H9 (cell line): Measurements from ENCODE around the gene KRT8. TPM values are rescaled to one million over a fixed set of nuclear protein-coding genes. Genes with fewer than 3 reads are reported as not detected.

Experiments
- DNase-seq: peaks from one replicate; pipeline ENCODE4 v3.0.0-alpha.2; 2017
- H2AFZ ChIP-seq: one replicate; pipeline ENCODE4 v1.6.1; 2013; ENCODE audit warnings: mild to moderate bottlenecking, low read length, control low read depth, moderate library complexity
- H2AK5ac ChIP-seq: 2 replicates; pipeline ENCODE4 v1.6.1; 2013; ENCODE audit warnings: low read length, control low read depth, mixed read lengths; ENCODE audit not compliant: insufficient read length
- H2BK120ac ChIP-seq: one replicate; pipeline ENCODE4 v1.6.1; 2013; ENCODE audit warnings: low read depth, mild to moderate bottlenecking, low read length, control low read depth, inconsistent platforms; ENCODE audit not compliant: poor library complexity, severe bottlenecking
- H2BK12ac ChIP-seq: 2 replicates; pipeline ENCODE4 v1.6.1; 2013; ENCODE audit warnings: low read length, control low read depth, mixed read lengths, low read depth; ENCODE audit not compliant: insufficient read length
- H2BK15ac ChIP-seq: 2 replicates; pipeline ENCODE4 v1.6.1; 2013; ENCODE audit warnings: low read depth, low read length, control low read depth
- H2BK20ac ChIP-seq: one replicate; pipeline ENCODE4 v1.6.1; 2013; ENCODE audit warnings: low read depth, mild to moderate bottlenecking, low read length, control low read depth, inconsistent platforms; ENCODE audit not compliant: poor library complexity, severe bottlenecking
- H2BK5ac ChIP-seq: 2 replicates; pipeline ENCODE4 v1.6.1; 2013; ENCODE audit warnings: low read length, control low read depth, mixed read lengths; ENCODE audit not compliant: insufficient read length
- H3K14ac ChIP-seq: 2 replicates; pipeline ENCODE4 v1.6.1; 2013; ENCODE audit warnings: low read length, control low read depth; ENCODE audit not compliant: insufficient read depth
- H3K18ac ChIP-seq: 2 replicates; pipeline ENCODE4 v1.6.1; 2013; ENCODE audit warnings: low read depth, mild to moderate bottlenecking, mixed read lengths, low read length, control low read depth; ENCODE audit not compliant: insufficient read length
- H3K23ac ChIP-seq: 2 replicates; pipeline ENCODE4 v1.6.1; 2013; ENCODE audit warnings: low read length, control low read depth, mixed read lengths, low read depth; ENCODE audit not compliant: insufficient read length
- H3K23me2 ChIP-seq: 2 replicates; pipeline ENCODE4 v1.6.1; 2013; ENCODE audit warnings: low read depth, mild to moderate bottlenecking, mixed read lengths, low read length, control low read depth; ENCODE audit not compliant: insufficient read length, poor library complexity, severe bottlenecking
- H3K27ac ChIP-seq: 2 replicates; pipeline ENCODE4 v1.5.1; 2013; ENCODE audit warnings: low read length, control low read depth, mixed read lengths, low read depth; ENCODE audit not compliant: insufficient read length
- H3K27me3 ChIP-seq: 2 replicates; pipeline ENCODE4 v1.6.1; 2013; ENCODE audit warnings: low read length, control low read depth, inconsistent platforms; ENCODE audit not compliant: insufficient read depth
- H3K4ac ChIP-seq: 2 replicates; pipeline ENCODE4 v1.6.1; 2013; ENCODE audit warnings: low read depth, mild to moderate bottlenecking, control low read depth, inconsistent platforms, low read length, moderate library complexity
- H3K4me1 ChIP-seq: 2 replicates; pipeline ENCODE4 v1.6.1; 2013; ENCODE audit warnings: low read length, control low read depth, inconsistent platforms; ENCODE audit not compliant: insufficient read depth
- H3K4me2 ChIP-seq: 2 replicates; pipeline ENCODE4 v1.6.1; 2013; ENCODE audit warnings: low read length, control low read depth, mixed read lengths; ENCODE audit not compliant: insufficient read length, insufficient read depth
- H3K56ac ChIP-seq: 2 replicates; pipeline ENCODE4 v1.6.1; 2013; ENCODE audit warnings: low read depth, mild to moderate bottlenecking, mixed read lengths, low read length, control low read depth; ENCODE audit not compliant: insufficient read length
- H3K79me1 ChIP-seq: 2 replicates; pipeline ENCODE4 v1.6.1; 2013; ENCODE audit warnings: low read depth, mild to moderate bottlenecking, moderate library complexity, low read length, control low read depth, inconsistent platforms; ENCODE audit not compliant: insufficient read depth, poor library complexity, severe bottlenecking
- H3K79me2 ChIP-seq: 2 replicates; pipeline ENCODE4 v1.6.1; 2013; ENCODE audit warnings: low read length, control low read depth, inconsistent platforms; ENCODE audit not compliant: insufficient read depth
- H3K9ac ChIP-seq: 2 replicates; pipeline ENCODE4 v1.6.1; 2013; ENCODE audit warnings: low read length, control low read depth, mixed read lengths; ENCODE audit not compliant: insufficient read length; ENCODE audit errors: extremely low read depth
- H3K9me3 ChIP-seq: one replicate; pipeline ENCODE4 v1.6.1; 2013; ENCODE audit warnings: low read depth, low read length, inconsistent platforms; ENCODE audit not compliant: control insufficient read depth
- H3T11ph ChIP-seq: one replicate; pipeline ENCODE4 v1.6.1; 2013; ENCODE audit warnings: mild to moderate bottlenecking, low read length, control low read depth, inconsistent platforms
- H4K20me1 ChIP-seq: one replicate; pipeline ENCODE4 v1.6.1; 2013; ENCODE audit not compliant: control insufficient read depth, insufficient read length, insufficient read depth
- H4K5ac ChIP-seq: 2 replicates; pipeline ENCODE4 v1.6.1; 2013; ENCODE audit warnings: low read depth, mild to moderate bottlenecking, mixed read lengths, low read length, control low read depth; ENCODE audit not compliant: insufficient read length
- H4K8ac ChIP-seq: replicated peaks from 2 replicates; pipeline ENCODE4 v1.6.1; 2013; ENCODE audit warnings: low read length, control low read depth, mixed read lengths, low read depth; ENCODE audit not compliant: insufficient read length
- H4K91ac ChIP-seq: 2 replicates; pipeline ENCODE4 v1.6.1; 2013; ENCODE audit warnings: low read depth, mild to moderate bottlenecking, moderate library complexity, mixed read lengths, low read length, control low read depth; ENCODE audit not compliant: insufficient read length
- H3K27ac Mint-ChIP-seq, 3 experiments: 2 replicates in 2 of 3; 3 replicates in 1 of 3; pipeline ENCODE4 v1.8.0; 2020 to 2021; ENCODE audit warnings: mixed read lengths in 3 of 3, mild to moderate bottlenecking in 1 of 3, moderate library complexity in 1 of 3
- H3K27me3 Mint-ChIP-seq: 2 replicates; pipeline ENCODE4 v1.8.0; 2021; ENCODE audit warnings: low read depth, mild to moderate bottlenecking, moderate library complexity, mixed read lengths
- H3K36me3 Mint-ChIP-seq, 3 experiments: 2 replicates in 2 of 3; 3 replicates in 1 of 3; pipeline ENCODE4 v1.8.0; 2020 to 2021; ENCODE audit warnings: low read depth in 3 of 3, mixed read lengths in 3 of 3; ENCODE audit not compliant: insufficient read depth in 1 of 3
- H3K4me1 Mint-ChIP-seq, 2 experiments: 2 replicates each; pipeline ENCODE4 v1.8.0; 2020; ENCODE audit warnings: mixed read lengths in 2 of 2
- H3K4me3 Mint-ChIP-seq, 2 experiments: 2 replicates in 1 of 2; 3 replicates in 1 of 2; pipeline ENCODE4 v1.8.0; 2020 to 2021; ENCODE audit warnings: mild to moderate bottlenecking in 2 of 2, mixed read lengths in 2 of 2, moderate library complexity in 1 of 2
- H3K9me3 Mint-ChIP-seq, 2 experiments: 2 replicates in 1 of 2; 3 replicates in 1 of 2; pipeline ENCODE4 v1.8.0; 2020; ENCODE audit warnings: mild to moderate bottlenecking in 2 of 2, mixed read lengths in 2 of 2, moderate library complexity in 1 of 2
- CTCF ChIP-seq: fragments of 200-600 bp; sonication (generic); conservative IDR thresholded peaks from 3 replicates; pipeline ENCODE4 v1.8.0; 2021; ENCODE audit warnings: antibody characterized with exemption, mild to moderate bottlenecking
- WGBS: extraction: QIAGEN DNeasy Blood & Tissue Kit; methylation state at CpG from one replicate; pipeline ENCODE4 v1.1.7; 2013; ENCODE audit warnings: missing lambda C conversion rate, low lambda C conversion rate, mixed read lengths; ENCODE audit not compliant: insufficient read length; ENCODE audit errors: extremely low coverage; 5-methylcytosine and 5-hydroxymethylcytosine counted together
- total RNA-seq: library from RNA; stranded (reverse); gene quantifications from 2 replicates; pipeline ENCODE4 v1.2.1, GENCODE V29; 2021

The KRT8 gene
- total RNA-seq, 1 experiment from 2014 or later, result 244 TPM

DNA sequence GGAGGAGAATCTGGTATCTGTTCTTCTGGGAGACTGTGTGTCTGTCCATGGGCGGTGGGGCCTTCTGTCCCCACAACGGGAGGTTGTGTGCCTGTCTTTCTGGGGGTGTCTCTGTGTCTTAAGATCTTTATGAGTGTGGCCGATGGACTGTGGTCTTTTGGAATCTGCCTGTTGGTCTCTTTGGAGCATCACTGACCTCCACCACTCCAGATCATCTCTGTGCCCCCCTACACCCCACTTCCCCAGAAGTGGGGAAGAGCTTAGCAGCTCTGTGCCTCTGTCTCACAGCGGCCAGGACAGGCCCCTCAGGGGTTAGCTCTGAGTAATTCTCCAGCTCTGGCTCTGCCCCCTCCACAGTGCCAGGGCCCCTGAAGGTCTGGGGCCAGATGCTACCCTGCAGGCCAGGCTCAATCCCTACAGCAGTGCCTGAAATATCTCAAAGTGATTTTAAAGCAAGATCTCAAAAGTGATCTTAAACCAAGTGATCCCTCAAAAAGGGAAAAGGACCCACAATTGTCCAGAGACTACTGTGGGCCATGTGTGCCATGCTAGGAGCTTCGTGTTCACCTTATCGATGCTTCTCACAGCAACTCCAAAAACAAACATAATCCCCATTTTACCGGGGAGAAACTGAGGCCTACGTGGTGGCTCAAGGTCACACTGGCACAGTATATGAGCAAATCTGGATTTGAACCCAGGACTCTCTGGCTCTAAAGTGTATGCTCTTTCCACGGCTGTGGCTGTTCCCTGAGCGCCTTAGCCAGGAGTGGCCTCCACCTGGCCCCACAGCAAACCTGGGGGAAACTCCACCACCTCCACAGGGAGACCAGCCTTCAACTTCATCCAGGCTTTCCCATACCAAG lies 30.1 kb downstream of the KRT8 start:
- peaks cover 56% of the 10 kb centered on the region for H3K27me3 Mint-ChIP-seq
- Histone ChIP-seq H3K9me3 (no peaks in the 10 kb centered on the region), H3K9ac (no peak overlapping the region), H2BK12ac (no peak overlapping the region), H3K79me1 (no peaks in the 10 kb centered on the region), H3K27me3 (no peaks in the 10 kb centered on the region; the same call in 1 of the 2 replicates), H3K27ac (no peak overlapping the region), H4K8ac (no peak overlapping the region), H2AK5ac (no peak overlapping the region), H3K79me2 (no peaks in the 10 kb centered on the region), H3T11ph (no peak overlapping the region), H3K18ac (no peak overlapping the region), H3K14ac (no peak overlapping the region), H3K56ac (no peak overlapping the region), H4K91ac (no peak overlapping the region), H3K23me2 (peaks cover 9% of the 10 kb centered on the region), H4K5ac (no peak overlapping the region), H2BK5ac (no peak overlapping the region), H3K4me2 (peak overlapping the region; percentile 26), H2AFZ (no peak overlapping the region), H3K4ac (no peak overlapping the region), H4K20me1 (no peaks in the 10 kb centered on the region), H2BK120ac (no peak overlapping the region), H3K4me1 (no peaks in the 10 kb centered on the region), H2BK15ac (no peak overlapping the region), H2BK20ac (no peak overlapping the region), H3K23ac (no peak overlapping the region)
- no peaks in the 10 kb centered on the region for H3K36me3 Mint-ChIP-seq
- TF ChIP-seq CTCF, result no peak
- H3K4me3 Mint-ChIP-seq, result peak overlapping the region; percentile 48 to 78
- WGBS, result no CpG with 5 or more reads among the region's 10 CpGs
- peaks cover 12 to 27% of the 10 kb centered on the region in 2 experiments for H3K4me1 Mint-ChIP-seq
- H3K27ac Mint-ChIP-seq, result peak overlapping the region in 1 of 3 experiments; percentile 3; a peak in 1 of 7 replicates
- no peak for DNase-seq
- no peaks in the 10 kb centered on the region for H3K9me3 Mint-ChIP-seq
